Neural crest cell (in vitro differentiated cells): Measurements from ENCODE around the gene LARGE1. TPM values are rescaled to one million over a fixed set of nuclear protein-coding genes. Genes with fewer than 3 reads are reported as not detected.

Experiments
- DNase-seq: peaks from one replicate; pipeline ENCODE4 v3.0.0; 2021; ENCODE audit warnings: low read depth, mixed read lengths, low spot score
- H3K27ac Mint-ChIP-seq: one replicate; pipeline ENCODE4 v1.8.0; 2021; ENCODE audit warnings: mild to moderate bottlenecking, mixed read lengths; ENCODE audit not compliant: unreplicated experiment
- H3K27me3 Mint-ChIP-seq: 2 replicates; pipeline ENCODE4 v1.8.0; 2021; ENCODE audit warnings: low read depth, mild to moderate bottlenecking, mixed read lengths
- H3K36me3 Mint-ChIP-seq: 2 replicates; pipeline ENCODE4 v1.8.0; 2021; ENCODE audit warnings: low read depth, mild to moderate bottlenecking, mixed read lengths
- H3K4me1 Mint-ChIP-seq: 2 replicates; pipeline ENCODE4 v1.8.0; 2021; ENCODE audit warnings: mixed read lengths
- H3K4me3 Mint-ChIP-seq: one replicate; pipeline ENCODE4 v1.8.0; 2021; ENCODE audit warnings: mild to moderate bottlenecking, mixed read lengths
- H3K9me3 Mint-ChIP-seq: 2 replicates; pipeline ENCODE4 v1.8.0; 2021; ENCODE audit warnings: mixed read lengths
- total RNA-seq: library from RNA; stranded (reverse); gene quantifications from 2 replicates; pipeline ENCODE4 v1.2.1, GENCODE V29; 2021
- TF ChIP-seq, protein P1 (sequence below): fragments of 200-600 bp; sonication (generic); conservative IDR thresholded peaks from 2 replicates; pipeline ENCODE4 v1.5.0; 2021; ENCODE audit warnings: antibody characterized with exemption, mild to moderate bottlenecking

The LARGE1 gene
- total RNA-seq, 1 donor from 2014 or later = 33.0 TPM

DNA sequence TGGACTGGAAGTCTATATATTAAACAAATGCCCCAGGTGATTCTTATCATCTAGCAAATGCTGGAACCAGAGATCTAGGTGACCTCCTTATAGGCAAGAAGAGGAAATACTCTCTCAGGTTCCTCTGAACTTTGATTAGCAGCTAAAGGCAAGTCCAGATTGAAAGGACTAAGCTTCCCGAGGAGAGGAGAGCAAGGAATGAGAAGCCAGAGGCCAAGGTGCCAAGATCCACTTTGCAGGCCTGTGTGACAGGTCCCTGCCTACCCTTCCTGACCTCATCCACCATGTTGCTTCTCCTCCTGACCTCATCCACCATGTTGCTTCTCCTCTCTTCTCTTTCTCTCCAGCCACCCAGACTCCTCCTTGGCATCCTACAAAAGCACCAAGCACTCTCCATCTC is 173.2 kb downstream of the LARGE1 start:
- H3K27ac Mint-ChIP-seq = no peak overlapping the region
- peaks cover 6% of the 10 kb centered on the region for H3K4me1 Mint-ChIP-seq
- no peak overlapping the region for H3K4me3 Mint-ChIP-seq
- TF ChIP-seq, protein P1, sequence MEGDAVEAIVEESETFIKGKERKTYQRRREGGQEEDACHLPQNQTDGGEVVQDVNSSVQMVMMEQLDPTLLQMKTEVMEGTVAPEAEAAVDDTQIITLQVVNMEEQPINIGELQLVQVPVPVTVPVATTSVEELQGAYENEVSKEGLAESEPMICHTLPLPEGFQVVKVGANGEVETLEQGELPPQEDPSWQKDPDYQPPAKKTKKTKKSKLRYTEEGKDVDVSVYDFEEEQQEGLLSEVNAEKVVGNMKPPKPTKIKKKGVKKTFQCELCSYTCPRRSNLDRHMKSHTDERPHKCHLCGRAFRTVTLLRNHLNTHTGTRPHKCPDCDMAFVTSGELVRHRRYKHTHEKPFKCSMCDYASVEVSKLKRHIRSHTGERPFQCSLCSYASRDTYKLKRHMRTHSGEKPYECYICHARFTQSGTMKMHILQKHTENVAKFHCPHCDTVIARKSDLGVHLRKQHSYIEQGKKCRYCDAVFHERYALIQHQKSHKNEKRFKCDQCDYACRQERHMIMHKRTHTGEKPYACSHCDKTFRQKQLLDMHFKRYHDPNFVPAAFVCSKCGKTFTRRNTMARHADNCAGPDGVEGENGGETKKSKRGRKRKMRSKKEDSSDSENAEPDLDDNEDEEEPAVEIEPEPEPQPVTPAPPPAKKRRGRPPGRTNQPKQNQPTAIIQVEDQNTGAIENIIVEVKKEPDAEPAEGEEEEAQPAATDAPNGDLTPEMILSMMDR = no peak
- H3K9me3 Mint-ChIP-seq = peaks cover 3% of the 10 kb centered on the region
- no peaks in the 10 kb centered on the region for H3K27me3 Mint-ChIP-seq
- no peak for DNase-seq
- H3K36me3 Mint-ChIP-seq = peaks cover 5% of the 10 kb centered on the region

- Mint-ChIP-seq H3K27me3 (no peaks in the 10 kb centered on the region), H3K27ac (no peak overlapping the region), H3K36me3 (peaks cover 5% of the 10 kb centered on the region), H3K4me1 (peaks cover 6% of the 10 kb centered on the region), H3K4me3 (no peak overlapping the region), H3K9me3 (peaks cover 3% of the 10 kb centered on the region)
- DNase-seq = no peak
- TF ChIP-seq, protein P1 = no peak
These were observed 173.8 kb downstream of the LARGE1 start for GRCh38 chr22:33746501-33746928.

DNA sequence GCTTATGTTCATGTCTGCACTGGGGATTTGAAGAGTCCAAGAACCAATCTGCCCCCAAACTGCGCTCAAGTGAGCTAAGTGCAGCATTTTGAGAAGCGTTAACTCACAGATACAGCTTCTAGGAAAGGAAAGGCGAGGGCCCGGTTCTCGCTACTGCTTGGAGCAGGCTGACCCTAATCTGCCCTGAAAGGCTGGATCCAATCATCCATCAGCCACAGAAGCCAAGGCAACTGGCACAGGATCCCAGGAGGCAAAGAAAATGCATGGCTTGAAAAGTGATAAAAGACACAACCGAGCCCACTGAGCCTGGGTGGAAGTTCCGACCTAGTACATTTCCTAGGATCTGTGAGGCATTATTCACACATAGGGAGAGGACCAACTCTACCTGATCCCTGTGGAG is 174.8 kb downstream of the LARGE1 start:
- Mint-ChIP-seq H3K4me1 (peaks cover 6% of the 10 kb centered on the region), H3K36me3 (peaks cover 5% of the 10 kb centered on the region)

DNA sequence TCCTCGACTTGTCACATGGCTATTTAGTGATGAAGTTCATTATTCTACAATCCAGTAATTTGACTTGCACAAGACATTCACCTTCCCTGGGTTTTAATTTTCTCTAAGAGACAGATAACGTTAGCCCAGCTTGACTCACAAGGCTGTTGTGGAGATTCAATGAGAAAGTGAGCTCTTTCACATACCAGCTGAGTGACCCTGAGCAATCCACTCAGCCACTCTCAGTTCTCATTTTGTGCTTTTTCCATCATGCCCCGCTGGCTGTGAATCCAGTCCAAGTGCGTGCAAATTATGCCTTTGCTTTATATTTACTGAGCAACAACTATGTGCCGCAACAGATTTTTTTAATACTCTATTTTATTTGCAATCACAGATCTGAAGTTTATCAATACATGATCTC is 176.5 kb downstream of the LARGE1 start:
- Mint-ChIP-seq H3K36me3 (peaks cover 3% of the 10 kb centered on the region), H3K4me1 (peaks cover 18% of the 10 kb centered on the region), H3K27me3 (no peaks in the 10 kb centered on the region), H3K4me3 (no peak overlapping the region), H3K9me3 (peaks cover 3% of the 10 kb centered on the region), H3K27ac (no peak overlapping the region)
- TF ChIP-seq, protein P1 = no peak
- DNase-seq = no peak

More for the DNA sequence above, 174.8 kb downstream of the LARGE1 start:
- H3K4me3 Mint-ChIP-seq = no peak overlapping the region
- H3K27me3 Mint-ChIP-seq = no peaks in the 10 kb centered on the region
- TF ChIP-seq, protein P1 = no peak
- H3K27ac Mint-ChIP-seq = no peak overlapping the region
- H3K9me3 Mint-ChIP-seq = peaks cover 3% of the 10 kb centered on the region
- DNase-seq = no peak

DNA sequence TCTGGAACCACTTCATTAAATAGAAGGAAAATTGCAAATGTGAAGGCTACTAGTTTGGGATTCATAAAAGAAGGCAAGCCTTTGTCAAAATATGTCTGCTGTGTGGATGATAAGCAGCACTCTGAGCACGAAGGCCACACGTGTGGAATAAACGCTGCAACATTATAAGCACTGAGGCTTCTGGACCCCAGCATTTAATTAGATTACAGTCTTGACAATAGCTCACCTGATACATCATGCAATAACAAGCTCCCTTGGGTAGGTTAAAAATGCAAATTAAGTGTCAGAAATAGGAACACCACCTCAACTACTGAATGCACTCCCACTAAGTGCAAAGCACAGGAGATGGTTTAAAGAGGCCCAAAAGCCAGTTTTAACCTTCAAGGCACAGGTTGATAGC is 179.3 kb downstream of the LARGE1 start:
- peaks cover 34% of the 10 kb centered on the region for H3K4me1 Mint-ChIP-seq
- TF ChIP-seq, protein P1 = no peak
- H3K27me3 Mint-ChIP-seq = no peaks in the 10 kb centered on the region
- no peak overlapping the region for H3K4me3 Mint-ChIP-seq
- DNase-seq = no peak
- H3K9me3 Mint-ChIP-seq = peaks cover 5% of the 10 kb centered on the region
- peaks cover 5% of the 10 kb centered on the region for H3K36me3 Mint-ChIP-seq
- H3K27ac Mint-ChIP-seq = no peak overlapping the region

- Mint-ChIP-seq H3K4me1 (peaks cover 33% of the 10 kb centered on the region), H3K27ac (no peak overlapping the region), H3K4me3 (no peak overlapping the region), H3K9me3 (peaks cover 9% of the 10 kb centered on the region), H3K36me3 (peaks cover 10% of the 10 kb centered on the region), H3K27me3 (no peaks in the 10 kb centered on the region)
- TF ChIP-seq, protein P1 = no peak
- DNase-seq = no peak
These were observed 180.8 kb downstream of the LARGE1 start for GRCh38 chr22:33739516-33739915.
